Endometrial microvascular endothelial cells (primary cell): Measurements from ENCODE around the gene KCNIP3. TPM values are rescaled to one million over a fixed set of nuclear protein-coding genes. Genes with fewer than 3 reads are reported as not detected.

ENCODE experiments used
- in situ Hi-C: cut with HindIII; loops from 2 replicates; pipeline ENCODE4 v1.10.0; 2017; ENCODE audit warnings: low sequenced_read_pairs, low pct_unique_long_range_greater_than_20kb; ENCODE audit errors: inconsistent ontology term
- total RNA-seq: library from RNA; depleted of rRNA; stranded (reverse); fragments of >200 nt; gene quantifications from one replicate; pipeline ENCODE4 v1.2.3, GENCODE V29; 2015; ENCODE audit errors: inconsistent ontology term

The KCNIP3 gene
- total RNA-seq, 1 donor from 2014 or later, result not detected

DNA sequence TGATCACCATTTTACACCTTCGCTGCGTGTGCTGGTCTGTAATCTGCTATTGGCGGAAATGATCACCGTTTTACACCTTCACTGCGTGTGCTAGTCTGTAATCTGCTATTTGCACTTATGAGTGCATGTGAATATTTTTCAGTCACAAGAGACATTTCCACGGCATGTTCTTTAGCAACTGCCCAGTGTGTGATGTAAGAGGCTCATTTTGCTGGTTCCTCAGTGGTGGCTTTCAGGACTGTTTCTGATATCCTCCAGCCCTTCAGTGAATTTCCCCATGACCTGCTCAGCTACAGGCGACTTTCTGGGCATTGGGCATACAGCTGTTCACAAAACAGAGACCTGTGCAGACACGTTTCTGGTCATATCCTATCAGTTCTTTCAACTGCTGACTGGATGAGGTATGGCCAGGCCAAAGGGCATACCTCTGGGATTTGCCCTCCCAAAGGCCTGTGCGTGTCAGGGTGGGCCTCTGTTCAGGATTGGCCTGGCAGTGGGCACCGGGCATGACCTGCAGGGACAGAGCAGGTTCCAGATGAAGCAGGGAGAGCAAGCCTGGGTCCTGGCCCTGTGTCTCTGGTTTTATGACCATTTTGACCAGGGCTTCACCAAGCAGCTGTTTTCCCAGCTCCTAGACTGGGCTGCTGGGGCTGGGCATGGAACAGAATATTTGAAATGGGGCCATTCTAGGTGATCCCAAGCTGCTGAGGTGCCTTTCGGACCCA lies 23.4 kb upstream of the KCNIP3 start:
- in situ Hi-C loops, result no loop called here

DNA sequence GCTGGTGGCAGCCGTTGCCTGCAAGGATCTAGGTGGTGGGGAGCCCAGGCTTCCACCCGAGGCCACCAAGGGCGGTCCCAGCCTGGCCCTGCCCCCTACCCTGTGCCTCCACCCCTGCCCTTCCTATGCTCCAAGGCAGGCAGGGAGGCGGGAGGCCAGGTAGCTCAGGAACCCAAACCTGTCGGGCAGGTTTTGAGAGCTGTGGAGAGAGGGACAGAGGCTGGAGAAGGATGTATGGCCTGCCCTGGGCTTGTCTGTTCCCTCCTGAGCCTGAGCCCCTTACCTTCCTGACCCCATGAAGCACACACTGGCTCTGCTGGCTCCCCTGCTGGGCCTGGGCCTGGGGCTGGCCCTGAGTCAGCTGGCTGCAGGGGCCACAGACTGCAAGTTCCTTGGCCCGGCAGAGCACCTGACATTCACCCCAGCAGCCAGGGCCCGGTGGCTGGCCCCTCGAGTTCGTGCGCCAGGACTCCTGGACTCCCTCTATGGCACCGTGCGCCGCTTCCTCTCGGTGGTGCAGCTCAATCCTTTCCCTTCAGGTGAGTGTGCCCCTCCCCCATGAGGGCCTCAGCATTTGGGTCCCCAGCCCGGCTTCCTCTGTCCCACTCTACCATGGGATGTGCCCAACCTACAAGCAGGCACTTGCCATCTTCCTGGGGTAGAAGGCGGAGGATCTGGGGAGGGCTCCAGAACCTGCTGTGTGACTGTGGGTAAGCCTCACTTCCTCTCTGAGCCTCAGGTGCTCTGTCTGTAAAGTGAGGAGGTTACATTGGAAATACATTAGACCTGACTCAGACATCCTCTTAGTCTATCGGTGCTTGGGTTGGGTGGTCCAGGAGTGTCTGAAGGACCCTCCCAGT lies 22.6 kb upstream of the KCNIP3 start, which contains the start of gene PROM2:
PROM2 (plus strand) TSS at position 159 of the 860 bp plus-strand sequence; CDS start at position 296, 137 bp downstream.
- in situ Hi-C loops, result no loop called here

DNA sequence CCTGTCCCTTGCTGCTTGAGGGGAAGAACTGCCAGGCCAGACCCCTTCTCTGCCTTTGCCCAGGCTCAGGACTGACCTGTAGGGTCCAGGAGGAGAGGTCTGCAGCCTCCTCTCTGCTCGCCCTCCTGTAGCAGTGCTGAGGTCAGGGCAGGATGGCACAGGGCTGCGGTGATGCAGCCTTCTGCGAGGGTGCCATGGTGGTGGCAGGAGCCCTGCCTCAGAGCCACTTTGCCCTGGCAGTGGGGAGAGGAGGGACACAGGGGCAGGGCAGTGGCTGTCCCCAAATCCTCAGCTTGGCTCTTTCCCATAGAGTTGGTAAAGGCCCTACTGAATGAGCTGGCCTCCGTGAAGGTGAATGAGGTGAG lies 22.0 kb upstream of the KCNIP3 start:
- in situ Hi-C loops, result no loop called here

DNA sequence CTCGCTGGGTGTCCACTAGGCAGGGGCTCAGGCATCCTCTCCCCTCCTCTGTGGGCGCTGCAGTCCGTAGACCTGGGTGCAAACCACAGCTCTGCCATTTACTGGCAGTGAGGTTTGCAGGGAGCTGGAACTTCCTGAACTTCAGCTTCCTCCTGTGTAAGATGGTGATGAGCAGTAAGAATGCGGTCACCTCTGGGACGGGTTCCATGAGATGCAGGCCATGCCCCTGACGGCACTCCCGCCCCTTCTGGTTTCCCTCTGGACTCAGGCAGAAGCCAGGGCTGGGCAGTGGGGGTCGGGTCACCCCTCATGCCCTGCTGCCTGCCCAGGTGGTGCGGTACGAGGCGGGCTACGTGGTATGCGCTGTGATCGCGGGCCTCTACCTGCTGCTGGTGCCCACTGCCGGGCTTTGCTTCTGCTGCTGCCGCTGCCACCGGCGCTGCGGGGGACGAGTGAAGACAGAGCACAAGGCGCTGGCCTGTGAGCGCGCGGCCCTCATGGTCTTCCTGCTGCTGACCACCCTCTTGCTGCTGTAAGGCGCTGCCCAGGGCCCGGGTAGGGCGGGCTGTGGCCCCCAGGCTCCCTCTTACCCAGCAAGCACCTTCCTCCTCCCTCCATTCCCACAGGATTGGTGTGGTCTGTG lies 21.4 kb upstream of the KCNIP3 start:
- in situ Hi-C loops, result no loop called here

DNA sequence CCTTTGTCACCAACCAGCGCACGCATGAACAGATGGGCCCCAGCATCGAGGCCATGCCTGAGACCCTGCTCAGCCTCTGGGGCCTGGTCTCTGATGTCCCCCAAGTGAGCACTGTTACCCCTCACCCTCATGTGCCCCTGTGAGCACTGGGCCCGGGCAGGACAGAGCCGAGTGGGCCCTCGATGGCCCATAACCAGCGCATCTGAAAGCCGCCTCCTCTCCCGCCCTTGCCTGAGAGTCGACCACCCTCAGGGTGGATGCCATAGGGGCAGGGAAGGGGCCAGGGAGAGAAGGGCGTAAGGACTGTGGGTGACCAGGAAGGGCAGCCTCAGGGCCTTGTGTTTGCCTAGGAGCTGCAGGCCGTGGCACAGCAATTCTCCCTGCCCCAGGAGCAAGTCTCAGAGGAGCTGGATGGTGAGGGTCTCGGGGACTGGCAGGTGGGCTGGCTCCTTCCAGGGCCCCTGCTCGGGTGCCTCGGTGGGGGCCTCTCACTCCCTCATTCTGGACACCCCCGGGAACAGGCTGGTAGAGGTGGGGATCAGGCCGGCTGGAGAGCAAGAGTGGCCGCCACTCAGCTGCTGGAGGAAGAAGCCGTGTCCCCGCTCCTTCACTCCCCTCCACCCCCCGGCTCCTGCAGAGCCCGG lies 20.8 kb upstream of the KCNIP3 start:
- in situ Hi-C loops, result no loop called here

DNA sequence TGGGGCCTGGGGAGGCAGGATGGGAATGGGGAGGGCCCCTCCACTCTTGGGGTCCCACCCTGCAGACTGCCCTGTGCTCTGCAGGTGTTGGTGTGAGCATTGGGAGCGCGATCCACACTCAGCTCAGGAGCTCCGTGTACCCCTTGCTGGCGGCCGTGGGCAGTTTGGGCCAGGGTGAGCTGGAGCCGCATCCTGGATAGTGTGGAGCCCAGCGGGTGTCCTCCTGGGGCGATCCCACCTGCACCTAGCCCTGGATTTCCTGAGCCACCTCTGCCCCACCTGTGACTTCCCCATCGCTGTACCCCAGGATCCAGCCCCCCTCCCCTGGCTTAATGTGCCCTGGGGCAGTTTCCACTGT lies 20.3 kb upstream of the KCNIP3 start:
- in situ Hi-C loops, result no loop called here

DNA sequence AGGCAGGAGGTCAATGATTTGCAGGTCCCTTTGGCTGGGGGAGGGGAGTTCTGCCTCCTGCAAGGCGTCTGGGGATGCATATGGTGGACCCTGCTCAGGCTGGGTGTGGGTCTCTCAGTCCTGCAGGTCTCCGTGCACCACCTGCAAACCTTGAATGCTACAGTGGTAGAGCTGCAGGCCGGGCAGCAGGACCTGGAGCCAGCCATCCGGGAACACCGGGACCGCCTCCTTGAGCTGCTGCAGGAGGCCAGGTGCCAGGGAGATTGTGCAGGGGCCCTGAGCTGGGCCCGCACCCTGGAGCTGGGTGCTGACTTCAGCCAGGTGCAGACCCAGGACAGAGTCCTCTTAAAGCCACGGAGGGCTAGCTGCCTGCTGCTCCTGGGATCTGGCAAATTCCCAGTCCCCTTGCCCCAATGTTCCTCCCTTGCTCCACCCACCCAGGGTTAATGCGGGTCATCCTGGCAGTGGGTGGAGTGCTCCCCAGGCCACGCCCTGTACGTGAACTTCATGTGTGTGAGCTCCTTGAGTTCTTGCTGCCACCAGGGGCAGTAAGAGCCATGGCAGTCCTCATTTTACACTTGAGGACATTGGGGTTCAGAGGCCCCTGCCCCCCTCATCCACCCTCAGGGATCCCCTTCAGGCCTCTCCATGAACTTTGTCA lies 19.8 kb upstream of the KCNIP3 start:
- in situ Hi-C loops, result no loop called here

DNA sequence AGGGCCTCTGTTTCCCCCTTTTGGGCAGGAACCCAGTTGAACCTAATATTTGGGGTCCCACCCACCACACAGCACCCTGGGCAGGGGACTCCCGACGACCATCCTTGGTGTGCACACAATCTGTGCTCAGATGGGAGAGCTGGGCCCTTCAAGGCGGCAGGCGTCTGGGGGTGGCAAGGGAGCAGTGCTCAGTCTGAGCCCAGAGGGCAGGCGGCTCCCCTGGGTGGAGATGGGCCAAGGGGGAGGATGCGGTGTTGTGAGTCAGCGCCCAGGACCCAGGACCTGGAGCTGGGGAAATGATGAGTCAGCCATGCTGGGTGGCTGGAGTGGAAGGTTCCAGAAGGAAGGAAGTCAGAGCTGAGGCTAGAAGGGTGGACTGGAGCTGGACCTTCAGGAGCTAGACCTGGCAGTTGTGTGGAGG lies 19.1 kb upstream of the KCNIP3 start:
- in situ Hi-C loops, result no loop called here

DNA sequence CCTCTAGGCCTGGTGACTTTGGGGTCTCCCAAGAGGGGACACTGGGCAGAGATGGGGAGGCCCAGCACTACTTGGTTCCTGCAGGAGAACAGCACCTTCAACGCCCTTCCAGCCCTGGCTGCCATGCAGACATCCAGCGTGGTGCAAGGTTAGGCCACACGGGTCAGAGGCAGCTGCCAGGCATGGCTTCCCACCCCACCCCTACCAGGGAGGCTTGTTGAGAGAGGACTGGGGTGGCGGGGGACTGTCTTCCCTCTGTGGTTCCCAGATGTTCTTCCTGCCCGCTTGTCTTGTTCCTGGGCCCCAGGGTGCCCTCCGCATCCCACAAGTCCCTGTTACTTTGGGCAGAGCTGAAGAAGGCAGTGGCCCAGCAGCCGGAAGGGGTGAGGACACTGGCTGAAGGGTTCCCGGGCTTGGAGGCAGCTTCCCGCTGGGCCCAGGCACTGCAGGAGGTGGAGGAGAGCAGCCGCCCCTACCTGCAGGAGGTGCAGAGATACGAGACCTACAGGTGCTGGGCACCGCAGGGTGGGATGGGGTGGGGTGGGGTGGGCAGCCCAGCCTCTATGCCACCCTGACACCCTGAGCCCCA lies 18.4 kb upstream of the KCNIP3 start:
- in situ Hi-C loops, result no loop called here

DNA sequence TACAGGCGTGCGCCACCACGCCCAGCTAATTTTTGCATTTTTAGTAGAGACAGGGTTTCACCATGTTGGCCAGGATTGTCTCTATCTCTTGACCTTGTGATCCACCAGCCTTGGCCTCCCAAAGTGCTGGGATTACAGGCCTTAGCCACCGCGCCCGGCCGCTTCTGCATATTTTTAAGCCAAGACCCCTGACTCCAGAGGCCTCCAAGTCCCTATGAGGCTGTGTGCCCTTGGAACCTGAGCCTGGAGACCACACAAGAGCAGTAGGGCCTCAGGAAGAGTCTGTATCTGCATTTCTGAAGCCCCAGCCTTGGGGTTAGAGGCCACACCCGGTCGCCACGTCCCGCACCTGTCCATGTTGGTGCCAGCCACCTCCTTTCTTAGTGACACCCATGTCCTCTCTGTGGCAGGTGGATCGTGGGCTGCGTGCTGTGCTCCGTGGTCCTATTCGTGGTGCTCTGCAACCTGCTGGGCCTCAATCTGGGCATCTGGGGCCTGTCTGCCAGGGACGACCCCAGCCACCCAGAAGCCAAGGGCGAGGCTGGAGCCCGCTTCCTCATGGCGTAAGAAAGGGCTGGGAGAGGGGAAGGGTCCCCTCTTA lies 17.6 kb upstream of the KCNIP3 start:
- in situ Hi-C loops, result no loop called here

DNA sequence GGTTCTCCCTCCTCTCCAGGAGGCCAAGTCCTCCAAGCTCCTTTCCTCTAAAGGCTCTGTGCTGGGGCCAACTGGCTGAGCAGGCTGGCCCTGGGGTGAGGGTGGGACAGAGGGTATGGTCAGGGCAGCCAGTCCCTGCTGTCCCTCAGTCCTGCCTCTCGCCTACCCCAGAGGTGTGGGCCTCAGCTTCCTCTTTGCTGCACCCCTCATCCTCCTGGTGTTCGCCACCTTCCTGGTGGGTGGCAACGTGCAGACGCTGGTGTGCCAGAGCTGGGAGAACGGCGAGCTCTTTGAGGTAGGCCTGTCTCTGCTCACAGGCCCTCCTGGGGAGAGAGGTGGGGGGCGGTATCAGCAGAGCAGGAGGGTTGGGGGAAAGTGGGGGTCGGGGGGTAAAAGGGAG lies 16.1 kb upstream of the KCNIP3 start:
- in situ Hi-C loops, result no loop called here

DNA sequence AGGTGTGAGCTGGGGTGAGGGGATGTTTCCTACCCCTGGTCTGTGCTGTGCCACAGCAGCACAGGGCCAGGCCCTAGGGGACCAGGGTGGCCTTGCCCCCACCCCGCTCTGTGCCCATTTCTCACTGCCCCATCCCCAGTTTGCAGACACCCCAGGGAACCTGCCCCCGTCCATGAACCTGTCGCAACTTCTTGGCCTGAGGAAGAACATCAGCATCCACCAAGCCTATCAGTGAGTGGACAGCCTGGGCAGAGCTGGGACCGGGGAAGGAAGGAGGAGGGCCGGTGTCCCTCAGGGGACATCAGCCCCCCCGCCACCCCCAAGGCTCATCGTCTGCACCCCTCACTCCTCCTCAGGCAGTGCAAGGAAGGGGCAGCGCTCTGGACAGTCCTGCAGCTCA lies 15.4 kb upstream of the KCNIP3 start:
- in situ Hi-C loops, result no loop called here

DNA sequence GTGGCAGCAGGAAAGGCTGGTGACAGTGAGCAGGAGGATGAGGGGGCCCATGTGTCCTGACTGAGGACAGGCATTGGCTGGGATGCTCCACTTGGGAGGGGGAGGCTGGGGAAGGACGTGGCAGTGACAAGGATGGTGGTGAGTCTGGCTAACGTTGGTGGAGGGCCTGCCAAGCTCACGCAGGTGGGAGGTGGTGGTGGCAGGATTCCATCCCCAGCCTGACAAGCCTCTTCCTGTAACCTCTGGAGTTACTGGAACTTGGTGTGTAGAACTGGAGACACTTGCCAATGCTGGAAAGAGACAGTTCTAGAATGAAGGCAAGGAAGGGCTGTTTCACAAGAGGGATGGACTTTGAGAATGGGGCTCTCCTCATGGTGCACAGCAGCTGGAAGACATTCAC lies 14.7 kb upstream of the KCNIP3 start:
- in situ Hi-C loops, result no loop called here

DNA sequence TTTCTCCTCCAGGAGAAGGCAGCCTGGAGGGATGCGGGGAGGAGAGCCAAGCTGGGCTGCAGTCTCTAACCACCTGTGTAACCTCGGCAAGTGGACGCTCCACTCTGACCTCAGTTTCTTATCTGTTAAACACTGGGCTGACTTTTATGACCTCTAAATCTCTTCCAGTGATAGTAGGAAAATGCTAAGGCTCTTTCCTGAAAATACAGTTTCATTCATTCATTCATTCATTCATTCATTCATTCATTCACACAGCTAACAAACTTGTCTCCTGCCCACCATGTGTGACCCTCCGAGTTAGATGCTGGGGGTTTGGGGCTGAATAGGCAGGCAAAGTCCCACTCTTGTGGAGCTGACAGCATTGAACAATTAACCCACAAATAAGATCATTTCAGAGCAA lies 13.6 kb upstream of the KCNIP3 start:
- in situ Hi-C loops, result no loop called here

DNA sequence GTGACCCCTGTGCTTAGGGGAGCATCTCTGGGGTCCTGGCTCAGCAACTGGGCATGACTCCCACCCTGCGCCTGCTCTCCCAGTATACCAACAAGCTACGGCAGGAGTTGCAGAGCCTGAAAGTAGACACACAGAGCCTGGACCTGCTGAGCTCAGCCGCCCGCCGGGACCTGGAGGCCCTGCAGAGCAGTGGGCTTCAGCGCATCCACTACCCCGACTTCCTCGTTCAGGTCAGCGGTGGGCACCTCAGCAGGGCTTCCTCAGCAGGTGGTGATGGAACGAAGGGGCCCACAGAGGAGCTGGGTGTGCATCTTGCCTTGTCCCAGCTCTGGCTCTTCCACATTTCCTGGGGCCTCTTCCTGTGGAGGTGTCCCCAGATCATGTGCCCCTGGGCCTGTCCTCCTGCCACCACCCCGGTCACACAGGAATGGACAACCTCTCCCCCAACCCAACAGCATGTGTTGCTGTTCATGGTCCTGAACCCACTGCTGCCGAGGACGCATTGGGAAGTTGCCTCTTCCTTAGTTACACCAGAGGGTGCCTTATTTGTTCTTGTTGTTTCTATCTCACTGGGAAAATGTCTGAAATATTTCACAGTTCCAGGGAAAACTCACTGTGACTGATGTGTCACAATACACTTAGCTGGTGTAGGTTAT lies 12.1 kb upstream of the KCNIP3 start:
- in situ Hi-C loops, result no loop called here

DNA sequence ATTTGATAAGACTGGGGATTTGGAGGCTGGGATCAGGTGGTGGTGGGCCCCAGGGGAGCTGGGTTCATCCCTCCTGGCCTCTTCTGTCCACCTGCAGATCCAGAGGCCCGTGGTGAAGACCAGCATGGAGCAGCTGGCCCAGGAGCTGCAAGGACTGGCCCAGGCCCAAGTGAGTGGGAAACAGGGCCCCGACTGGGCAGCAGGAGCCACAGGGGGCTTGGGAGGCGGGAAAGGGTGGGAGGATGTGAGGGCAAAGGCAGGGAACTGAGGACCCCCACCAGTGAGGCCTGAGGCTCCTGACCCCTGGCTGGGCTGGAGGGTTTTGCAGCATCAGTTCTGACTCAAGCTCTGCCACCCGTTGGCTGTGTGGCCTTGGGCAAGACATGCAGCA lies 11.6 kb upstream of the KCNIP3 start:
- in situ Hi-C loops, result no loop called here

DNA sequence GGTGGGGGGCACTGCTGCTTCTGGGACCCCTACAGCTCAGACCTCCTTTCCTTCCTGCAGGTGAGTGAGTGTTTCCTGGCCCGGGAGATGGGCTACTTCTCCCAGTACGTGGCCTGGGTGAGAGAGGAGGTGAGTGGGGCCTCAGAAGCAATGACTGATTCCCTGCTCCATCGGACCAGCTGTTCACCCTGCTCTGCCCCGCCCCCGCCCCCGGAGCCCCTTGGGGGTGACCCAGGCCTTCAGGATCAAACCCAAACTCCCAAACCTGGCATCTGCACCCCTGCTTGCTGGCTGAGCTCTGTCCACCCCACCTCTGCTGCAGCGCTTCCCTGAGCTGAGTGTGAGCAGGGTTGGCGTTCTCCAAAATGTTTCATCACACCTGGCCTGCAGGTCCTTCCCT lies 9.8 kb upstream of the KCNIP3 start:
- in situ Hi-C loops, result no loop called here

DNA sequence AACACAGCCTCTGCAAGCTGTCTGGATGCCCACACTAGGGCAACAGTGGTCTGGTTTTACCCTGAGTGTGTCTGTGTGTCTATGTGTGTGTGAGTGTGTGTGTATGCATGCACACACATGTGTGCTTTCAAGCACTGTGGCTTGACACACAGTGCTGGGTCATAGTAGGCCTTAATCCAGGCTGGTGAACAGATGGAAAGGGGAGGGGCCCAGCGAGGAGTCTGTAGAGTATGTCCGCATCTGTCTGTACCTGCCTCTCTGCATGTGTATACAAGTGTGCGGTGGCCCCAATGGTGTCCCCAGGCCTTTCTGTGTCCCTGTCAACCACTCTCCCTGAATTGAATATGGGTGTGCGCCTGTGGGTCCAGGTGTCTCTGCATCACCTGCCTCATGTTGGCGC lies 9.3 kb upstream of the KCNIP3 start:
- in situ Hi-C loops, result no loop called here
